GM19468 (cell line): ENCODE measurements around the gene SLC22A3.

ENCODE experiments used
- ATAC-seq: cut with Tn5 transposase; IDR thresholded peaks from one replicate; pipeline ENCODE4 v1.9.1; 2021; ENCODE audit warnings: mild to moderate bottlenecking, moderate library complexity, moderate number of reproducible peaks; ENCODE audit not compliant: unreplicated experiment; ENCODE audit errors: extremely low read depth

Gene SLC22A3

DNA sequence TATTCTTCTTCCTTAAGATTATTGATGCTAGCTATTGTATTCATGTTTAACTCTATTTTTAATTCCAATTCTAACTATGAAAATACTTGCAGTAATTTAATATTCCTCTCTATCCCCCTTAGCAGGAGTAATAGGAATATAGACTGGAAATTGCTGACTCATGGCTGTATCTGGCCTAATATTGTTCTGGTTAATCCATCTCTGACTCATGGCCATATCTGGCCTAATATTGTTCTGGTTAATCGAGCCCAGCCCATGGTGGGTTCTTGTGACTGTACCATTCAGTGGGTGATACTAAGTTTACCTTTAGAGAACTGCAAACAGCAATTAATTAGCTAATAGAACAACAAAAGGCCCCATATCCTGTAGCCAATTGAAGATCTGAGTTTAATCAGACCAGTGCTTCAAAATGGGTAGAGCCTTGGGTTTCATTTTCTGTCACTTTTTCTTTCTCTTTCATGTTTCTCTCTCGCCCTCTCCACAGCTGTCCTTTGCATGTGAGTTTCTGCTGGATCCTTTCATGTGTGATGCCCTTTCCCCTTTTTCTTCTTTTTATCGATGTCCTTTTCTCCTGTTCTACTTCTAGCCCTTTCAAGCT lies 50.6 kb downstream of the SLC22A3 start:
- ATAC-seq: peak; percentile 86

DNA sequence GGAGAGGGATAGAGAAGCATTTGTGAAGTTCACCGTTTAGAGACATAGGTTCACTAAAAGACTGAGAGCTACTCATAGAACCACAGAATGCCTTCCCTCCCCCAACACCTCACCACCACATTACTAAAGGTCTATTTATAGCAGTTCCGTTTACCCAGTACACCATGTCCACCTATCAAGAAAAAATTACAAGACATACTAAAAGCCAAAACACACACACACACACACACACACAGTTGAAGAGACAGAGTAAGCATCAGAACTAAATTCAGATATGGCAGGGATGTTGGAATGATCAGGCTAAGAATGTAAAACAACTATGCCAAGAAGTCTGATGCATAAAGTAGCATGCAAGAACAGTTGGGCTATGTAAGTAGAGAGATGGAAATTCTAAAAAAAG lies 52.3 kb downstream of the SLC22A3 start:
- ATAC-seq: no peak

DNA sequence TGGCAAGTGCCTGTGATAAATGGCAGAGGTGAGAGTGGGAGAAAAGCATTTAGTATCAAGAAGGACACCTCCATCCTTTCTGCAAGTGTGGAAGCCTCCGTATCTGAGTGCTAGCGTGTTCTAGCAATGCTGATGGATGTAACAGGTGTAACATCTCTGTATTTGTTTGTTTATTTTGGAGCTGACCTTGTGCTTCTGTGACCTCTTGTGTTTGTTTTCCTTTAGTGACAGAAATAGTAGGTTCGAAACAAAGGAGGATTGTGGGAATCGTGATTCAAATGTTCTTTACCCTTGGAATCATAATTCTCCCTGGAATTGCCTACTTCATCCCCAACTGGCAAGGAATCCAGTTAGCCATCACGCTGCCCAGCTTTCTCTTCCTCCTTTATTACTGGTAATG lies 60.4 kb downstream of the SLC22A3 start:
- no peak for ATAC-seq

DNA sequence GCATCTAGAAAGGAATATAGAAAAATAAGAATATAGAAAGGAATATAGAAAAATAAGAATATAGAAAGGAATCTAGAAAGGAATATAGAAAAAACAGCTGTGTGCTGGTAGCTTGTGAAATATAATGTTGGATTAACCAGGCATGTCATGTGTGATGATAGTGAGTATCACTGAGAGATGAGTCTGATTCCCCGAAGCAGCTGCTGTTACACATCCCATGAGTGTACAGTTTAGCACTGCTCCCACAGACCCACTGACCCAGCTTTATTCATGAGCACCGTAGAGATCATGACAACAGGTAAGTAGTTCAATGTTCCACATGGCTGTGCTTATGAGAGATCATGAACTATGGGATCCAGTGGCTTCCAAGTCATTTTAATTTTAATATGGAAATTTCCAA lies 64.8 kb downstream of the SLC22A3 start:
- no peak for ATAC-seq

DNA sequence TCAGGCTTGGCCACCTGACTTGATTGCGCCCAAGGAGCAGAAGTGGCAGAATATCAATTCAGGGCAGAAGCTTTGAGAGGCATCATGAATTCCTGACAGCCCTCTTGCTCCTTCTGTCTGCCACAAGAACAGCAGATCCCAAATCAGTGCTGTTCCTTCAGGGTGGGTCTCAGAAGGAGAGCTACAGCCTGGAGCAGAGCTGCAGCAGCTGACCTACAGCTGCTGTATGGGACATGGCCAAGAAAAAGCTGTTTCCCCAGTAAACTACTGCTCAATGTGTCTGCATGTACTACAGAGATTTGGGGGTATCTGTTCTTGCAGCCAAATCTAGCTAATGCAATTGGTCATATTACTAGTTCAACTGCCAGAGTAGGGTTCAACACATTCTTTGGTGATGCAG lies 69.0 kb downstream of the SLC22A3 start:
- no peak for ATAC-seq

DNA sequence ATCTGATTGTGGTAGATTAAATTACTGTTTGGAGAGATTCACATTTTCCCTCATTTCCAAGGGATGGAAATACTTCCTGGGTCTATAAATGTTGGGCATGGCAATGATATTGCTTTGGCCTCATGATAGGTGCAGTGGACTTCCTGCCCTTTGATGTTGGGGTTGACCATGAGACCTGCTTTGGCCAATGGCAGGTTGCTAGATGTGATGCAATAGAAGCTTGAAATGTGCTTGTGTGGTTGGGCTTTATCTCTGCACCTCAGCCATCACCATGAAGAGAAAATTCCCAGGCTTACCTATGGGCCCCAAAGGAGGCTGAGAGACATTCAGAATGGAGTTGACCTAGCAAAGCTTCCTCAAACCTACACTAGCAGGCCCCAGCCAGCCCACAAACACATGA lies 69.4 kb downstream of the SLC22A3 start:
- no peak for ATAC-seq

DNA sequence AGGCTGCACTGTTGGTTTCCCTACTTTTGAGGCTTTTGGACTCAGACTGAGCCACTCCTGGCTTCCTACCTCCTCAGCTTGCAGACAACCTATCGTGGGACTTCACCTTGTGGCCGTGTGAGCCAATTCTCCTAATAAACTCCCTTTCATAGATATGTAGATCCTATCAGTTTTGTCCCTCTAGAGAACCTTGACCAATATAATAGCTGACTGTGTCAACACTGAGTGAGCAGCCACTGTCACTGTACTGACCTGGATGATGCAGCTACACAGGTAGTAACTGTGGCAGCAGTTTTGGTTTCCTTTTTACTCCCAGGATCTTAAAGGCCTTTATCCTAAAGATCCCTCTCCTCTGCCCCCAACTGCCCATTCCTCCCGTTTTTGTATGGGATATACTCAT lies 70.2 kb downstream of the SLC22A3 start:
- ATAC-seq: no peak

DNA sequence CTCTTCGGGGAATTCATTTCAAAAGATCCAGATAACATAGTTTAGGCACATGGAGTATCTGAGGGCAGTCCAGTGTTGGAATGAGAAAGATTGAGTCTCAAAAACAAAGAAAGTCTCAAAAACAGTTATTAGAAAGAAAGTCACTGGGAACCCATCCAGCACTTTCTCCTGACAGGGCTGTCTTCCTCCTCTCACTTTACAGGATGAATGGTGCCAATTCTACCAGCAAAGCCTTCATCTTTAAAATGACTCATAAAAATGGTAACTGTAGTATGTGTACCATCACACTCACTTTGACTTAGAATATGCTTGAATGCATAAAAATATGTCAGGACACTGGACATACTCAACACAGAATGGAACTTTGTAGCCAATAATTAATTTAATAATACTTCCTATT lies 71.3 kb downstream of the SLC22A3 start:
- ATAC-seq: no peak

DNA sequence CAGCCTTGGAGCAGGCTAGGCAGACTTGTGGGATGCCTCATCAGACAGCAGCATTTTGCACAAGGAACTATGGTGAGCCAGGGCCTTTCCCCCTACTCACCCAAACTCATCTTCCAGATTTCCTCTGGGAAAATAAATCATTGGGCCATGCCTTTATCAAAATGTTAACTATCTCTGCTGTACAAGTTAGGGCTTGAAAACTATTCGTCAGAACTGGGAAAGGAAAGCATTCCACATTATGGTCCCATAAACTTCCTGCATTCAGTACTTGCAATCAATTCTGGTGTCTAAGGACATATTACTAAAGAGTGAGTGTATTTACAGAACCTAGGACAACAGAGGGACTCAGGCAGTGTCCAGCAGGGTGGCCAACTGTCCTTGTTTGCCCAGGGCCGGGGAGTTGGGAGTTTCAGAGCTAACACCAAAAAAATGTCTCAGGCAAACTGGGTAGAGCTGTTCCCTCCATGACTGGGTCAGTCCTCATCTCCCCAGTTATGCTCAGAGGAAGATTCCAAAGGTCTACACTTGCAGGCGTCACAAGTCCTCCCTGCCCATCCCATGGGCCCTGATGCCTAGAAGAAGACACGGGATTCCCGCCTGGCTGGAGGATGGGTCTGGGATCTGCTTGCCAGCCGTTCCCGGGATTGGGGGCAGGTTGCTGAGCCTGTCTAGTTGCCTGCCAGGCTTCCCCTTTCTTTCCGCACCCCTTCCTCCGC lies 72.2 kb downstream of the SLC22A3 start:
- no peak for ATAC-seq

DNA sequence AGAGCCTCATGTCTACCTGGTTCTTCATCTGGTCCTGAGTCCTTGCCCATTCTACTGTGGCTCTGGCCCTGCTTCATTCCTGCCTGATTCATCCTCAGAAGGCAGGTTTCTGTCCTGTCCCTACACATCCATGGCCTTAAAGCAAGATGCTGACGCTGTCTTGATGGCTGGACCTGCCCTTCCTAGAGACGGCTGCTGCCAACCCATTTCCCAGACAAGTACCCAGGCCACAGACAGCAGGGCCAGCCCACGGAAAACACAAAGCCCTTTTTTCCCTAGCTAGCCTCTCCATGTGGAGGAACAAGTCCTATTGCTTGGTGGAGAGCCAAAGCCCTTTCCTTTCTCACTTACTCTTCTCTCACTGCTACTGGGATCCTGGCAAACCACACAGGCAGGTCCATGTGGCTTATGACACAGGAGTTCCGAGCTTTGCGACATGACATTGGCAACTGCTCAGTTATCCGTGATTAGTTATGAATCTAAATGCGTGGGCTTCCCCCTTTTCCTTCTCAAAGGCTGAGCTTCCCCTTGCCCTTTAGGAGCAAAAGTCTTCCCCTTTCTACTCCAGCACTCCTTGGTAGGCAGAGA lies 72.9 kb downstream of the SLC22A3 start:
- ATAC-seq: no peak

DNA sequence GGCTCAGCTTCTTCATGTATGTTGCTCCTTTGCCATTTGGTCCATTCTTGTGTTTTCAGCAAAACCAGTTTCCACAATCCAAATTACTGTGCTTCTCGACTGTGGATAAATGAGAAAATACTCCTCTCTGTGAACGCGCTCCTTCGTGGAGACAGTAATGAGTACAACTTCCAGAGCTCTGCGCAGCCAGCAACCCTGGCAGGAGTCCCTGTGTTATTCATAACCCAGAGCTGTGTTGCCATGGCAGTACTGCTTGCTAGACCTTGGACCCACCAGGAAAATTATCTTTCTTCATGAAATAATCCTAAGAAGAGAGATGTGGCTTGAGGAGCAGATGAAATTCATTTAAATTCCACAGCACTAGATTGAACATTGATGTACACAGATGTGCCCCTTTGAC lies 73.7 kb downstream of the SLC22A3 start:
- no peak for ATAC-seq

DNA sequence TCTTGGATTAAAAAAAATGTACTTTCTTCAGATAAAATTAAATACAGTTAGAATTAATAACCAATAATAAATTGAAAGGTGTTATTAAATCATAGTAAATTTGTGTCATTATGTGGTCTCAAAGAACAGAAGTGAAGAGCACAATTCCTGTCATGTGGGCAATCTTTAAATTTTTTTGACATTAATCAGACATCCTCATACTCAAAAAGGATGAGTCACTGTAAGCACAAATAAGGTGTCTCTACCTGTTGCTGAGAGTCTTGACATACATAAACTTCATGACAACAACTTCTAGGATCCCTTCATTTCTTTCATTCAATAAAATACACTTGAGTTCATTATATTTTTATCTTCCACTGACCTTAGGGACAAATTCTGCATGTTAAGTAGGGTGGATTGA lies 76.1 kb downstream of the SLC22A3 start:
- ATAC-seq: no peak

DNA sequence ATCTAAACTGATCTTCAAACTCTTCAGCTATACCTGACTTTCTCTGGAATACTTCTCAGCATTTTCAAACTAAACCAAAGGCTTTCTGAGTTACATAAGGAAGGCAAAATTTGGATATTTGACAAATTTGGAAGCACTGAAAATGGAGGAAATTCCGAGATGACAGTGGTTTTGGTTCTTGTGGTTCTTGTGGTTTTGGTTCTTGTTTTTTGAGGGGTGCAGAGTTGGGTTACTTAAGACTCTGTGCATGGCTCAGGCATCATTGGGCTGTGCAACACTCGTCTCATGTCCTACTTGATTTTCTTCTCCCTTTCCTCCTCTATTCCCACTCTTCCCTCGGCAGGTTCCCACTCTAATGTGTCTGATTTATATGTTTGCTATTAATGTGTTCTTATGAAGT lies 78.0 kb downstream of the SLC22A3 start:
- no peak for ATAC-seq

DNA sequence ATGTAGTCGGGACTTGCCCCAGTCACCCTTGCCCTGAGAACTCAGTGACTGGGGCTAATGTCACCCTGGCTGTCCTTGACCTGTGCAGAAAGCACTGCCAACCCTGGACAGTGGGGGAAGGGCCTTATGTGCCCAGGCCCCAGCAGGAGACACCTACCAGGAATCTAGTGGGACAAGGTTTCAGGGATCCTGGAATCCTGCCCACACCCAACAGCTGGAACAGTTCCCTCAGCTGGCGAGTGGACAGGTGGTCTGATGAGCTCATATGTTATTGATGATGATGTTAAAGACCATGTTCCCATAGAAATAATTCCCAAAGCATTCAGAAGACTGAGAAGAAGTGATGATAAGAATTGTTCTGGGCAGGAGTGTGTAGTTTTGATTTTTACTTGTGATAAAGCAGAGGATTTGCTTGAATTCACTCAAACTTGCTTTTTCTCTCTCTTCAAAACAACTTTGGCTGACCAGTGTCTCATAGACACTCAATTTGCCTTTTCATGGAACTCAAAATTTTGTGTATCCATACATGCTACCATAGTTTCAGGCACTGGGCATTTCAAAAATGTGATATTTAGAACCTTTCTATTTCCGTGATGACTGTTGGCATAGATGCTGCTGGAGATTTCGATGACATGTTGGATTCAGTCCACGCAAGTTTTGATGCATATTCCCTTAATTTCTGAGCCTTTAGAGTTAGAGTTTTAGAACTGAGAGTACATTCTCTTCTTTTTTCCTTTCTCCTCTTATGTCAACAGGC lies 79.3 kb downstream of the SLC22A3 start:
- no peak for ATAC-seq

DNA sequence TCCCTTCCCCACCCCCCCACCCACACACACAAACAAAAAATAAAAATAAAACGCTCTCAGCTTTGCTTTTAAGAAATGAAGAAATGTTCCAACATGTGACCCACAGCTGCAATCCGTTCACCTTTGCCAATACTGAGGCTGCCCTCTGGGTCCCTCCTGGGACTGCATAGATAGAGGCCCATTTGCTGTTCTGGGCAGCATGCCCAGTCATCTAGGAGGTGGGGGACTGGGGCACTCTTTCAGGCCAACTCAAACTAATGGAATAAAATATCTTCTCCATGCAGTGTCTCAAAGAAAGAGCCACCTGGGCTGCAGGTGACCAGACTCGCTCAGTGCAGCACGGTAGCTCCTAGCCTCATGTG lies 79.9 kb downstream of the SLC22A3 start:
- no peak for ATAC-seq

DNA sequence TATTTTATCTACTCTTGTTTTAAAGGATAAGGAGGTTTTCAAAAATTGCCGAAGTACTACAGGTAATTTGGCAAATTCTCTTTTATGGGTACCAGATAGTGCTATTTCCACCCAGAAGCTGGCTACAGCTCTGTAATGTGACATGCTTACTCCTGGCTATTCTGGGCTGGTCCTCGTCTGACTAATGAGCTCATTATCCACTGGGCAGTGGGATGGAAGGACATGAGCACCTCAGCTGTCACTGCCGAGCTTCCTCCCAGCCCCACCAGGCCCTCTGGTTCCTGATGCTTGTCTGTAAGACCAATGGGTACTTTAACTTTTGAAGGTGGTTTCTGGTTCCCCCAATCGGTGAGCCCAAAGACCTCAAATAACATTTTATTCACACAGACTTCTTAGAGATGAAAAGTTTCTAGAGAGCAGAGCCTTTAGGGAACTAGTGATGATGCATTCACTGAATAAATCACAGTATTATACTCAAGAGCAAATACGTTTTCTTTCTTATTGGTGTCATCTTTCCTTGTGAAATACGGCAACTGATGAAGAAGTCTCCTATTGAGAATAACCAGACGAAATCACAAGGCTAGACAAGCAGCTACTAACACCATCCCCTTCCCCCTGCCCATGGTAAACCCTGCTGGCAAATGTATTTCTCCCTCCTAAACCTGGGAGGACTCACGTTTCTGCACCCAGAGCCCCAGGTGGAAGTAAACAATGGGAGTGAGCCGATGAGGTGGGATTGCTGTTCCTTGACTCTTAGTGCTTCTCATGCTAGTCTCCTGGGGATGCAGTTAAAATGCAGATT lies 80.8 kb downstream of the SLC22A3 start:
- no peak for ATAC-seq

DNA sequence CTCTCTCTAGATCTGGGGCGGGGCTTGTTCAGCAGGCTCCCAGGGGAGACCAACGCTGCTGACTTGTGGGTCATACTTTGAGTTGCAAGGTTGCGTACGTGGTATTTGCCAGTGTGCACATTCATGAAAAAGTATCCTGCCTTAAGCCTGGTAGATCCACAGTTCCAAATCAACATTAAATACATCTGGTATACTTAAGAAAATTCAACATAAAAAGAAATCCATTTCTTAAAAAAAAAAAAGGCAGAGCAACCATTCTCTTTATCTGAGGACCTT lies 81.4 kb downstream of the SLC22A3 start:
- no peak for ATAC-seq

DNA sequence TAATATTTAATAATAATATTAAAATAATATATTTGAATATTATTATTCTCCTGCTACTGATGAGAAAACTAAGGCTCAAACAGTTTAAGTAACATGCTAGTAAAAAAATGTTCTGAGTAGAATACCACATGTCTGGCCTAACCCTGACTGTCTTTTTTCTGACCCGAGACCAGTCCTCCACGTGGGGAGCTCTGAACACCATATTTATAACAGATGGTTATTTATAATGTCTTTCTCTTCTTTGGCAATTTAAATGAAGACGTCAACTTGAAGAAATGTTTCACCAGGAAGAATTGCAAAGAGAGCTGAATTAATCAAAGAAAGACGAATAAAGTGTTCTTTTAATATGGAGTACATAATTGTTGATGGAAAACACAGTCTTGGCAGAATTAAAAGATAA lies 82.0 kb downstream of the SLC22A3 start:
- no peak for ATAC-seq

DNA sequence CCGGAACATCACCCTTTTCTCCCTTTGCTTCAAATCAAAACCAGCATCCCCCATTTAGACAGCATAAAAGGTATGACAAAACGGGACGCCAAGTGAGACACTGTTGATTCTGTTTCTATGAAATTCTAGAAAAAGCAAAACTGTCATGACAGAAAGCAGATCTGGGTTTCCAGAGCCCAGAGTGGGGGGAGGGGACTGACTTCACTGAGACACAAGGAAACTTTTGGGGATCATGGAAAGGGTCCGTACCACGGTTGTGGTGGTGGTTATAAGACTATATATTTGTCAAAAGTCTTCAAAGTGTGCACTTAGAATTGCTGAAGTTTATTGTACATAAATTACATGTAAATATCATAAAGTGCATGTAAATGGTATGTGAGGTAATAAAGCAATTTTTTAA lies 82.6 kb downstream of the SLC22A3 start:
- ATAC-seq: no peak

DNA sequence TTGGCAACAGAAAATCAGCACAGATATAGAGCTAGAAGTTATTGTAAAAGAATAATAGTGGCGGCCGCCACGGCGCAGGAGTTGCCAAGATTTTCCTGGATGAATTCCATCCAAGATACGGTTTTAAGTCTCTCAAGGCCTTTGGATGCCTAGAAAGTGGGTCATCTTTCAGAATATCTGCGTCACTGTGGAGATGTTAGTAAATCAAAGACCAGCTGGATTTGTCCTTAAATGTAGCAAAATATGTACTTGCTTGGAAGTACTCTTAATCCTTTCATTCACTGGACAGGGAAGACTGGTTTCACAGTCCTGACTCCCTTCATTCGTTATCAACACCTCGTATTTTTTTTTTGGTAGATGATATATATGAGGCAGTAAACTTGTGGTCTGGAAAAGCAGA lies 83.0 kb downstream of the SLC22A3 start:
- no peak for ATAC-seq
